H1 (cell line): ENCODE results near the gene HMGCS2. TPM values are rescaled to one million over a fixed set of nuclear protein-coding genes. Genes with fewer than 3 reads are reported as not detected.

Experiments
- CTCF ChIA-PET: fragments of 300-600 bp; sonication (Branson Sonifier 250); formaldehyde crosslinking; loops from one replicate; lab custom pipeline; 2021; ENCODE audit not compliant: partially characterized antibody; lab: Charles Lee
- POLR2A ChIA-PET: fragments of 300-600 bp; sonication (Branson Sonifier 250); formaldehyde crosslinking; loops from one replicate; lab custom pipeline; 2021; ENCODE audit warnings: inconsistent platforms; ENCODE audit not compliant: partially characterized antibody; lab: Charles Lee
- DNase-seq, 2 experiments: peaks; one replicate each; pipeline versions ENCODE4 v3.0.0 to v3.0.0-alpha.2; 2010 to 2022; ENCODE audit warnings: low spot score in 2 of 2, low read depth in 1 of 2, mixed read lengths in 1 of 2
- FAIRE-seq: peaks from 2 replicates; lab custom pipeline; 2011; peaks lifted over from hg19 to GRCh38; lab: Jason Lieb, UNC
- H2AFZ ChIP-seq: 2 replicates; pipeline ENCODE4 v1.8.1; 2012; ENCODE audit warnings: low read length, inconsistent platforms
- H2AK5ac ChIP-seq: 2 replicates; pipeline ENCODE4 v1.6.1; 2013; ENCODE audit warnings: low read depth, low read length
- H2BK120ac ChIP-seq: replicated peaks from 2 replicates; pipeline ENCODE3; 2013; ENCODE audit warnings: low read depth, low read length, inconsistent platforms
- H2BK12ac ChIP-seq: 2 replicates; pipeline ENCODE4 v1.6.1; 2013; ENCODE audit warnings: low read depth, low read length
- H2BK15ac ChIP-seq: 2 replicates; pipeline ENCODE4 v1.6.1; 2013; ENCODE audit warnings: low read length
- H2BK20ac ChIP-seq: 2 replicates; pipeline ENCODE4 v1.6.1; 2013; ENCODE audit warnings: low read length
- H2BK5ac ChIP-seq: 2 replicates; pipeline ENCODE4 v1.6.1; 2013; ENCODE audit warnings: low read depth, low read length
- H3K14ac ChIP-seq: 2 replicates; pipeline ENCODE4 v1.6.1; 2013; ENCODE audit warnings: inconsistent platforms; ENCODE audit not compliant: insufficient read length
- H3K18ac ChIP-seq: 2 replicates; pipeline ENCODE4 v1.6.1; 2013; ENCODE audit warnings: low read length; ENCODE audit errors: extremely low read depth
- H3K23ac ChIP-seq: 2 replicates; pipeline ENCODE4 v1.6.1; 2013; ENCODE audit warnings: inconsistent platforms; ENCODE audit not compliant: insufficient read length
- H3K23me2 ChIP-seq: 2 replicates; pipeline ENCODE4 v1.6.1; 2013; ENCODE audit warnings: low read depth, low read length
- H3K27ac ChIP-seq: 2 replicates; pipeline ENCODE4 v1.6.1; 2011; ENCODE audit warnings: low read depth, low read length, inconsistent platforms
- H3K27me3 ChIP-seq, 4 experiments: replicated peaks in 1 of 4; 1 replicate in 1 of 4; 2 replicates in 3 of 4; pipeline versions ENCODE4 v1.6.1 to v1.8.1; 2011 to 2013; ENCODE audit warnings: low read length in 3 of 4, mild to moderate bottlenecking in 3 of 4, inconsistent platforms in 2 of 4, mixed read lengths in 2 of 4, moderate library complexity in 1 of 4; ENCODE audit not compliant: control insufficient read depth in 3 of 4, insufficient read depth in 3 of 4; ENCODE audit errors: extremely low read depth in 1 of 4
- H3K36me3 ChIP-seq, 4 experiments: 2 replicates each; pipeline versions ENCODE4 v1.6.1 to v1.8.1; 2011 to 2013; ENCODE audit warnings: mild to moderate bottlenecking in 4 of 4, low read length in 3 of 4, moderate library complexity in 2 of 4, control low read depth in 1 of 4, inconsistent platforms in 1 of 4; ENCODE audit not compliant: insufficient read depth in 4 of 4, control insufficient read depth in 2 of 4
- H3K4ac ChIP-seq: replicated peaks from 2 replicates; pipeline ENCODE3; 2013; ENCODE audit warnings: low read length, low read depth, mixed read lengths, inconsistent platforms; ENCODE audit not compliant: insufficient read length
- H3K4me1 ChIP-seq, 4 experiments: replicated peaks in 1 of 4; 1 replicate in 1 of 4; 2 replicates in 3 of 4; pipeline versions ENCODE4 v1.6.1 to v1.8.1; 2011 to 2013; ENCODE audit warnings: low read length in 3 of 4, inconsistent platforms in 2 of 4, mixed read lengths in 1 of 4; ENCODE audit not compliant: insufficient read depth in 4 of 4, control insufficient read depth in 3 of 4
- H3K4me2 ChIP-seq, 2 experiments: 2 replicates each; pipeline versions ENCODE4 v1.6.1 to v1.8.1; 2011 to 2013; ENCODE audit warnings: low read depth in 2 of 2, low read length in 2 of 2, control low read depth in 1 of 2, inconsistent platforms in 1 of 2, mild to moderate bottlenecking in 1 of 2; ENCODE audit not compliant: insufficient read depth in 1 of 2
- H3K4me3 ChIP-seq, 4 experiments: fragments of 200-600, 300-600 bp in 1 of 4; sonication (generic), shearing (Covaris generic), sonication (Bioruptor Twin) in 1 of 4; 2 replicates each; pipeline versions ENCODE4 v1.5.1 to v1.8.1; 2011 to 2016; ENCODE audit warnings: low read length in 4 of 4, low read depth in 3 of 4, control low read depth in 2 of 4, inconsistent platforms in 2 of 4, mild to moderate bottlenecking in 2 of 4, mixed read lengths in 1 of 4, moderate library complexity in 1 of 4; ENCODE audit not compliant: insufficient read depth in 2 of 4; ENCODE audit errors: extremely low read depth in 1 of 4
- H3K56ac ChIP-seq: replicated peaks from 2 replicates; pipeline ENCODE3; 2013; ENCODE audit warnings: low read depth, mild to moderate bottlenecking, mixed read lengths, low read length, inconsistent platforms; ENCODE audit not compliant: insufficient read length
- H3K79me1 ChIP-seq: 2 replicates; pipeline ENCODE4 v1.6.1; 2013; ENCODE audit warnings: low read depth, low read length, control low read depth
- H3K79me2 ChIP-seq, 2 experiments: 2 replicates each; pipeline versions ENCODE4 v1.6.1 to v1.8.1; 2012 to 2013; ENCODE audit warnings: low read length in 2 of 2, mild to moderate bottlenecking in 2 of 2, inconsistent platforms in 1 of 2; ENCODE audit not compliant: insufficient read depth in 2 of 2, control insufficient read depth in 1 of 2
- H3K9ac ChIP-seq, 4 experiments: replicated peaks in 1 of 4; 1 replicate in 1 of 4; 2 replicates in 3 of 4; pipeline versions ENCODE4 v1.6.1 to v1.8.1; 2011 to 2013; ENCODE audit warnings: low read depth in 3 of 4, low read length in 3 of 4, control low read depth in 2 of 4, mild to moderate bottlenecking in 2 of 4, moderate library complexity in 2 of 4, inconsistent platforms in 1 of 4; ENCODE audit errors: extremely low read depth in 1 of 4
- H3K9me3 ChIP-seq, 2 experiments: 2 replicates each; pipeline versions ENCODE4 v1.6.1 to v1.8.1; 2012 to 2013; ENCODE audit warnings: mild to moderate bottlenecking in 2 of 2, moderate library complexity in 2 of 2, control low read depth in 1 of 2, inconsistent platforms in 1 of 2, low read depth in 1 of 2, low read length in 1 of 2, mixed read lengths in 1 of 2; ENCODE audit not compliant: insufficient read depth in 2 of 2
- H4K20me1 ChIP-seq, 2 experiments: replicated peaks in 1 of 2; 2 replicates each; pipeline versions ENCODE3 to v1.8.1; 2011 to 2013; ENCODE audit warnings: inconsistent platforms in 2 of 2, low read length in 2 of 2, mild to moderate bottlenecking in 1 of 2; ENCODE audit not compliant: insufficient read depth in 2 of 2, control insufficient read depth in 1 of 2
- H4K5ac ChIP-seq: 2 replicates; pipeline ENCODE4 v1.6.1; 2013; ENCODE audit warnings: low read length, low read depth, mixed read lengths, inconsistent platforms; ENCODE audit not compliant: insufficient read length
- H4K8ac ChIP-seq: 2 replicates; pipeline ENCODE4 v1.8.0; 2013; ENCODE audit warnings: mild to moderate bottlenecking, moderate library complexity, low read length, inconsistent platforms; ENCODE audit not compliant: insufficient read depth; ENCODE audit errors: extremely low read depth
- H4K91ac ChIP-seq: replicated peaks from 2 replicates; pipeline ENCODE3; 2013; ENCODE audit warnings: low read length, mixed read lengths, inconsistent platforms; ENCODE audit not compliant: insufficient read length
- BCL11A ChIP-seq, 2 experiments: IDR thresholded peaks; one replicate each; pipeline ENCODE4 v1.6.1; 2011; ENCODE audit warnings: low read depth in 2 of 2, low read length in 2 of 2, mild to moderate bottlenecking in 2 of 2
- BRCA1 ChIP-seq: IDR thresholded peaks from 2 replicates; pipeline ENCODE4 v1.6.1; 2012; ENCODE audit warnings: low read depth, low read length, improper control_type of control experiment
- EZH2 ChIP-seq: fragments of 200-600 bp; sonication (generic); IDR thresholded peaks from 2 replicates; pipeline ENCODE4 v1.7.1; 2012; ENCODE audit warnings: low read depth, mild to moderate bottlenecking, moderate library complexity, low read length, inconsistent platforms; ENCODE audit not compliant: severe bottlenecking
- POLR2A ChIP-seq, 2 experiments: IDR thresholded peaks; 1 replicate in 1 of 2; 2 replicates in 1 of 2; pipeline ENCODE4 v1.6.1; 2011; ENCODE audit warnings: low read depth in 2 of 2, low read length in 2 of 2, mild to moderate bottlenecking in 2 of 2; ENCODE audit errors: control extremely low read depth in 1 of 2
- POU5F1 ChIP-seq: IDR thresholded peaks from 2 replicates; pipeline ENCODE4 v1.6.1; 2011; ENCODE audit warnings: low read depth, mild to moderate bottlenecking, low read length, moderate library complexity
- RFX5 ChIP-seq: IDR thresholded peaks from 2 replicates; pipeline ENCODE4 v1.6.1; 2011; ENCODE audit warnings: low read depth, low read length, improper control_type of control experiment, borderline replicate concordance
- SIX5 ChIP-seq: IDR thresholded peaks from 2 replicates; pipeline ENCODE4 v1.6.1; 2011; ENCODE audit warnings: mild to moderate bottlenecking, low read depth, low read length
- SP2 ChIP-seq: IDR thresholded peaks from 2 replicates; pipeline ENCODE4 v1.6.1; 2012; ENCODE audit warnings: mild to moderate bottlenecking, low read length, inconsistent platforms
- TBP ChIP-seq: IDR thresholded peaks from 2 replicates; pipeline ENCODE4 v1.6.1; 2011; ENCODE audit warnings: low read depth, low read length, improper control_type of control experiment
- YY1 ChIP-seq: IDR thresholded peaks from 2 replicates; pipeline ENCODE4 v1.6.1; 2011; ENCODE audit warnings: low read depth, mild to moderate bottlenecking, low read length
- WGBS, 2 experiments: shearing (Covaris generic) in 1 of 2; methylation state at CpG; one replicate each; pipeline versions ENCODE4 v1.1.6 to v1.1.7; 2013 to 2015; ENCODE audit warnings: low lambda C conversion rate in 2 of 2, mixed read lengths in 2 of 2, inconsistent platforms in 1 of 2, low coverage in 1 of 2, missing lambda C conversion rate in 1 of 2; ENCODE audit not compliant: insufficient replicate concordance in 2 of 2, insufficient coverage in 1 of 2, insufficient read length in 1 of 2; ENCODE audit errors: extremely low coverage in 1 of 2, missing lambda C conversion rate in 1 of 2; 5-methylcytosine and 5-hydroxymethylcytosine counted together
- polyA plus RNA-seq, 7 experiments: library from polyadenylated mRNA; depleted of rRNA in 3 of 7; stranded (reverse) in 5 of 7; unstranded in 2 of 7; fragments of >200 nt in 5 of 7; fragments of 200-250 nt in 2 of 7; gene quantifications; 1 replicate in 5 of 7; 2 replicates in 1 of 7; 4 replicates in 1 of 7; pipeline versions ENCODE4 v1.2.1 to v1.2.3, GENCODE V29; 2011 to 2013; ENCODE audit warnings: missing spikeins in 2 of 7, mixed read lengths in 2 of 7
- total RNA-seq: library from RNA; stranded (reverse); fragmentation: NEBNext Ultra II Directional; extraction: Animal tissue kit (Norgen Biotek cat#: 25700); gene quantifications from 2 replicates; pipeline ENCODE4 v1.2.1, GENCODE V29; 2021
- TF ChIP-seq, protein P1 (sequence below), 3 experiments: IDR thresholded peaks; 1 replicate in 2 of 3; 2 replicates in 1 of 3; pipeline versions ENCODE4 v1.5.1 to v1.6.1; 2011; ENCODE audit warnings: low read length in 3 of 3, mild to moderate bottlenecking in 3 of 3, inconsistent platforms in 2 of 3, low read depth in 1 of 3, moderate library complexity in 1 of 3; ENCODE audit not compliant: insufficient read depth in 1 of 3; ENCODE audit errors: control extremely low read depth in 1 of 3

Gene HMGCS2
- total and polyA plus RNA-seq, 2 of the 8 experiments (the other 6 are each of a cell fraction or from before 2014, with no cell fraction given), result not detected

DNA sequence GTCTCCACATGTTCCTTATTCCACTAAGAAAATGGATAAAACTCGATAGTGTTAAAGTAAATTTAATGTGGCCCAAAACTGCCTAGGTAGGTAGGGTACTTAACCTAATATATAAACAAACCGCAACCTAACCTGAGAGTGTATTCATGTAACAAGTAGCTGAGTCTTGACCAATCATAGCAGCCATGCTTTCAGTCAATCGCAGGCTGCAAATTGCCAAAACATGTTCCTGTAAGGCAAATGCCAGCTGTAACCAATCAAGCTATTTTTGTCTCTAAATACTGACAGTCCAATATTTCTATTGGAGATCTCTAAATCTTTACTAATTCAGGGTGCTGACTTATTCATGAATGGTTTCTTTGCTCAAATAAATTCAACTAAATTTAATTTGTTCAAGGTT, 3.1 kb upstream of the HMGCS2 start:
- H3K9me3 ChIP-seq, result no peaks in the 10 kb centered on the region
- no peak overlapping the region for H2BK15ac ChIP-seq
- H4K5ac ChIP-seq, result no peak overlapping the region
- no peak overlapping the region for H2BK5ac ChIP-seq
- H2BK120ac ChIP-seq, result no peak overlapping the region
- no peak for DNase-seq
- H3K9ac ChIP-seq, result no peak overlapping the region
- no peak overlapping the region for H4K8ac ChIP-seq
- no peak overlapping the region for H3K18ac ChIP-seq
- FAIRE-seq, result no peak
- no peak overlapping the region for H3K23ac ChIP-seq
- ChIA-PET POLR2A (interaction anchor here (1.7 kb wide), 1 partner anchor 25 kb away, joined by 7 read pairs; no protein-coding TSS in a partner anchor), CTCF (interaction anchor here (0.7 to 5.3 kb wide), 12 partner anchors 8 to 155 kb away, joined by 3 to 46 read pairs (median 4); no protein-coding TSS in a partner anchor)
- H3K27me3 ChIP-seq, result no peaks in the 10 kb centered on the region
- 89% methylated on average over 3 of the region's 3 CpGs; no CpG with 5 or more reads in 1 of the 2 experiments for WGBS, 2 experiments
- no peaks in the 10 kb centered on the region for H3K79me2 ChIP-seq
- no peaks in the 10 kb centered on the region for H4K20me1 ChIP-seq
- H3K36me3 ChIP-seq, result no peaks in the 10 kb centered on the region
- H3K23me2 ChIP-seq, result no peaks in the 10 kb centered on the region; the same call in 1 of the 2 replicates
- no peak overlapping the region for H2BK12ac ChIP-seq
- no peak overlapping the region for H2BK20ac ChIP-seq
- no peak overlapping the region for H3K27ac ChIP-seq
- H3K4me2 ChIP-seq, result no peak overlapping the region
- no peak overlapping the region for H2AFZ ChIP-seq
- H4K91ac ChIP-seq, result no peak overlapping the region
- H3K79me1 ChIP-seq, result no peaks in the 10 kb centered on the region
- no peak for TF ChIP-seq SP2
- no peak for TF ChIP-seq YY1
- TF ChIP-seq SIX5, result no peak
- TF ChIP-seq, protein P1, sequence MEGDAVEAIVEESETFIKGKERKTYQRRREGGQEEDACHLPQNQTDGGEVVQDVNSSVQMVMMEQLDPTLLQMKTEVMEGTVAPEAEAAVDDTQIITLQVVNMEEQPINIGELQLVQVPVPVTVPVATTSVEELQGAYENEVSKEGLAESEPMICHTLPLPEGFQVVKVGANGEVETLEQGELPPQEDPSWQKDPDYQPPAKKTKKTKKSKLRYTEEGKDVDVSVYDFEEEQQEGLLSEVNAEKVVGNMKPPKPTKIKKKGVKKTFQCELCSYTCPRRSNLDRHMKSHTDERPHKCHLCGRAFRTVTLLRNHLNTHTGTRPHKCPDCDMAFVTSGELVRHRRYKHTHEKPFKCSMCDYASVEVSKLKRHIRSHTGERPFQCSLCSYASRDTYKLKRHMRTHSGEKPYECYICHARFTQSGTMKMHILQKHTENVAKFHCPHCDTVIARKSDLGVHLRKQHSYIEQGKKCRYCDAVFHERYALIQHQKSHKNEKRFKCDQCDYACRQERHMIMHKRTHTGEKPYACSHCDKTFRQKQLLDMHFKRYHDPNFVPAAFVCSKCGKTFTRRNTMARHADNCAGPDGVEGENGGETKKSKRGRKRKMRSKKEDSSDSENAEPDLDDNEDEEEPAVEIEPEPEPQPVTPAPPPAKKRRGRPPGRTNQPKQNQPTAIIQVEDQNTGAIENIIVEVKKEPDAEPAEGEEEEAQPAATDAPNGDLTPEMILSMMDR (IDR thresholded peaks at IDR 0.05; ENCODE audit: control extremely low read depth in 1 of 3, insufficient read depth in 1 of 3, low read depth in 1 of 3, low read length in 3 of 3), result no peak
- TF ChIP-seq BRCA1, result no peak
- TF ChIP-seq RFX5, result no peak
- TF ChIP-seq EZH2, result no peak
- TF ChIP-seq BCL11A (IDR thresholded peaks at IDR 0.05; ENCODE audit: low read depth in 2 of 2, low read length in 2 of 2), result no peak
- no peak for TF ChIP-seq TBP
- no peak for TF ChIP-seq POU5F1
- no peak for TF ChIP-seq POLR2A (IDR thresholded peaks at IDR 0.05; ENCODE audit: control extremely low read depth in 1 of 2, low read depth in 2 of 2, low read length in 2 of 2)
- peaks cover 0 to 5% (median 1%) of the 10 kb centered on the region in 4 experiments; a peak in 1 of 7 replicates for H3K4me1 ChIP-seq
- no peak overlapping the region for H3K4ac ChIP-seq
- H2AK5ac ChIP-seq, result no peak overlapping the region
- H3K56ac ChIP-seq, result no peak overlapping the region
- H3K4me3 ChIP-seq, result no peak overlapping the region
- H3K14ac ChIP-seq, result no peak overlapping the region
